Right lobe of liver (tissue), 4 donors: ENCODE results near the gene POLR1C.

Experiments used
- POLR2A ChIP-seq: fragments of 450-650 bp; IDR thresholded peaks from one replicate; pipeline ENCODE4 v1.6.1; 2017; ENCODE audit warnings: antibody characterized with exemption, mild to moderate bottlenecking
- TF ChIP-seq, protein P1 (sequence below), 4 donors: fragments of 200-600 bp in 3 of 4; fragments of 450-650 bp in 1 of 4; IDR thresholded peaks; one replicate each; pipeline versions ENCODE4 v1.5.1 to v1.8.0; 2016 to 2022; ENCODE audit warnings: antibody characterized with exemption in 4 of 4, mild to moderate bottlenecking in 2 of 4
- donor health status: DM: no; HTN: no; CAD: no.
- donor health status: DM: no; HTN: no; CAD: no.
- donor health status: DM: no; HTN: yes; CAD: no.

- TF ChIP-seq, protein P1, sequence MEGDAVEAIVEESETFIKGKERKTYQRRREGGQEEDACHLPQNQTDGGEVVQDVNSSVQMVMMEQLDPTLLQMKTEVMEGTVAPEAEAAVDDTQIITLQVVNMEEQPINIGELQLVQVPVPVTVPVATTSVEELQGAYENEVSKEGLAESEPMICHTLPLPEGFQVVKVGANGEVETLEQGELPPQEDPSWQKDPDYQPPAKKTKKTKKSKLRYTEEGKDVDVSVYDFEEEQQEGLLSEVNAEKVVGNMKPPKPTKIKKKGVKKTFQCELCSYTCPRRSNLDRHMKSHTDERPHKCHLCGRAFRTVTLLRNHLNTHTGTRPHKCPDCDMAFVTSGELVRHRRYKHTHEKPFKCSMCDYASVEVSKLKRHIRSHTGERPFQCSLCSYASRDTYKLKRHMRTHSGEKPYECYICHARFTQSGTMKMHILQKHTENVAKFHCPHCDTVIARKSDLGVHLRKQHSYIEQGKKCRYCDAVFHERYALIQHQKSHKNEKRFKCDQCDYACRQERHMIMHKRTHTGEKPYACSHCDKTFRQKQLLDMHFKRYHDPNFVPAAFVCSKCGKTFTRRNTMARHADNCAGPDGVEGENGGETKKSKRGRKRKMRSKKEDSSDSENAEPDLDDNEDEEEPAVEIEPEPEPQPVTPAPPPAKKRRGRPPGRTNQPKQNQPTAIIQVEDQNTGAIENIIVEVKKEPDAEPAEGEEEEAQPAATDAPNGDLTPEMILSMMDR (IDR thresholded peaks at IDR 0.05), result no peak
- no peak for TF ChIP-seq POLR2A
Measured at GRCh38 chr6:43502666-43503065, 14.2 kb upstream of the POLR1C start.
